ENCODE data around the gene TMEM233. TPM values are rescaled to one million over a fixed set of nuclear protein-coding genes. Genes with fewer than 3 reads are reported as not detected.

Gene TMEM233
- total and polyA plus RNA-seq, 10 of the 15 experiments (the other 5 are each of a cell fraction or from before 2014, with no cell fraction given): not detected

DNA sequence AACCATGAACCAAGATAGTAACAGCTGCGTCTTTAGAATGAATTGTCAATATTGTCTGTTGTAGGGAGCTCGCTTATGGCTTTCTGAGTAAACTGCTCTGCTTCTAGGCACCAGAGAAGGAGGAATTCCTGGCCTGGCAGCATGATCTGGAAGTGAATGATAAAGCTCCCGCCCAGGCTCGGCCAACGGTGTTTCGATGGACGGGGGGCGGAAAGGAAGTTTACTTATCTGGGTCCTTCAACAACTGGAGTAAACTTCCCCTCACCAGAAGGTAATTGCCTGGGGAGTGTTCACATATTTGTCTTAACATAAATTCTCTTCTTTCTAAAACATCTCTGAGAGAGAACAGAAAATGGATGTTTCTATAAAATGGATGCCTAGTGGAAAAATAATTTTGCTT is 78.6 kb downstream of the TMEM233 start:
- TF ChIP-seq ZZZ3 (IDR thresholded peaks at IDR 0.05; ENCODE audit: control insufficient read depth, insufficient read length, low read depth) (no peak), FOXM1 (IDR thresholded peaks at IDR 0.05; ENCODE audit: low read depth, low read length) (no peak), RBBP5 (conservative IDR thresholded peaks at IDR 0.05) (no peak), NFXL1 (IDR thresholded peaks at IDR 0.05; ENCODE audit: borderline replicate concordance) (no peak), MTA3 (IDR thresholded peaks at IDR 0.05; ENCODE audit: borderline replicate concordance, low read length) (no peak), ZNF622 (IDR thresholded peaks at IDR 0.05) (no peak)
- TF ChIP-seq, protein P1, sequence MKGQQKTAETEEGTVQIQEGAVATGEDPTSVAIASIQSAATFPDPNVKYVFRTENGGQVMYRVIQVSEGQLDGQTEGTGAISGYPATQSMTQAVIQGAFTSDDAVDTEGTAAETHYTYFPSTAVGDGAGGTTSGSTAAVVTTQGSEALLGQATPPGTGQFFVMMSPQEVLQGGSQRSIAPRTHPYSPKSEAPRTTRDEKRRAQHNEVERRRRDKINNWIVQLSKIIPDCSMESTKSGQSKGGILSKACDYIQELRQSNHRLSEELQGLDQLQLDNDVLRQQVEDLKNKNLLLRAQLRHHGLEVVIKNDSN (IDR thresholded peaks at IDR 0.05; ENCODE audit: borderline replicate concordance, extremely low read length, insufficient read depth, low read depth, low read length): no peak
- TF ChIP-seq, protein P2, sequence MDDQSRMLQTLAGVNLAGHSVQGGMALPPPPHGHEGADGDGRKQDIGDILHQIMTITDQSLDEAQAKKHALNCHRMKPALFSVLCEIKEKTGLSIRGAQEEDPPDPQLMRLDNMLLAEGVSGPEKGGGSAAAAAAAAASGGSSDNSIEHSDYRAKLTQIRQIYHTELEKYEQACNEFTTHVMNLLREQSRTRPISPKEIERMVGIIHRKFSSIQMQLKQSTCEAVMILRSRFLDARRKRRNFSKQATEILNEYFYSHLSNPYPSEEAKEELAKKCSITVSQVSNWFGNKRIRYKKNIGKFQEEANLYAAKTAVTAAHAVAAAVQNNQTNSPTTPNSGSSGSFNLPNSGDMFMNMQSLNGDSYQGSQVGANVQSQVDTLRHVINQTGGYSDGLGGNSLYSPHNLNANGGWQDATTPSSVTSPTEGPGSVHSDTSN (IDR thresholded peaks at IDR 0.05; ENCODE audit: insufficient replicate concordance, low read depth, low read length): no peak
- TF ChIP-seq, protein P3, sequence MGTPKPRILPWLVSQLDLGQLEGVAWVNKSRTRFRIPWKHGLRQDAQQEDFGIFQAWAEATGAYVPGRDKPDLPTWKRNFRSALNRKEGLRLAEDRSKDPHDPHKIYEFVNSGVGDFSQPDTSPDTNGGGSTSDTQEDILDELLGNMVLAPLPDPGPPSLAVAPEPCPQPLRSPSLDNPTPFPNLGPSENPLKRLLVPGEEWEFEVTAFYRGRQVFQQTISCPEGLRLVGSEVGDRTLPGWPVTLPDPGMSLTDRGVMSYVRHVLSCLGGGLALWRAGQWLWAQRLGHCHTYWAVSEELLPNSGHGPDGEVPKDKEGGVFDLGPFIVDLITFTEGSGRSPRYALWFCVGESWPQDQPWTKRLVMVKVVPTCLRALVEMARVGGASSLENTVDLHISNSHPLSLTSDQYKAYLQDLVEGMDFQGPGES (IDR thresholded peaks at IDR 0.05): no peak
- Histone ChIP-seq H3K4me3 (0 out of 2 replicates have a peak overlapping the region, but pooled peaks have one; percentile 12), H3K36me3 (ENCODE audit: control insufficient read depth in 2 of 2, insufficient read depth in 2 of 2, low read length in 1 of 2) (peaks cover 19 to 35% of the 10 kb centered on the region in 2 experiments), H4K20me1 (ENCODE audit: control insufficient read depth, insufficient read depth) (no peaks in the 10 kb centered on the region), H3K9me3 (replicated peaks; ENCODE audit: control insufficient read depth, insufficient read depth, low read length) (no peaks in the 10 kb centered on the region), H3K79me2 (ENCODE audit: control insufficient read depth, insufficient read depth, low read length) (peaks cover 40% of the 10 kb centered on the region), H3K9ac (ENCODE audit: control insufficient read depth, insufficient read depth, low read length) (no peak overlapping the region), H3K4me2 (ENCODE audit: control insufficient read depth, insufficient read depth) (no peak overlapping the region), H3K27me3 (replicated peaks in 1 of 2; ENCODE audit: control insufficient read depth in 2 of 2, insufficient read depth in 2 of 2, low read length in 1 of 2) (no peaks in the 10 kb centered on the region), H3K27ac (ENCODE audit: control insufficient read depth, insufficient read depth) (no peak overlapping the region), H2AFZ (ENCODE audit: control insufficient read depth, low read depth, low read length) (no peak overlapping the region), H3K4me1 (ENCODE audit: control insufficient read depth, insufficient read depth, low read length) (peaks cover 4% of the 10 kb centered on the region)
- POLR2A ChIA-PET: interaction anchor here (5.4 kb wide), 1 partner anchor 9 kb away, joined by 54 read pairs; no protein-coding TSS in a partner anchor
- WGBS (ENCODE audit: insufficient coverage, insufficient replicate concordance, low lambda C conversion rate, missing lambda C conversion rate): 100% methylated on average over 8 of the region's 8 CpGs
- no peak for DNase-seq (ENCODE audit: low read depth, low spot score)
- RAD21 ChIA-PET (ENCODE audit: unreplicated experiment): interaction anchor here (0.9 kb wide), 1 partner anchor 9 kb away, joined by 3 read pairs; no protein-coding TSS in a partner anchor
- CTCF ChIA-PET: interaction anchor here (1.0 to 7.2 kb wide), 3 partner anchors 11 to 316 kb away, joined by 3 to 91 read pairs (median 4); no protein-coding TSS in a partner anchor
- no peak for FAIRE-seq
- no TSS peak for BruUV-seq (replicated peaks)
- in situ Hi-C loops (cut with MboI): loop anchor here (25.0 kb wide), 1 partner anchor 1535 kb away; the partner anchor contains the start of gene PEBP1
- intact Hi-C loops (cut with micrococcal nuclease; ENCODE audit: unreplicated experiment): no loop called here
- no peak for ATAC-seq
- SMC1A ChIA-PET (ENCODE audit: uncharacterized antibody, unreplicated experiment): interaction anchor here (1.6 to 6.9 kb wide), 2 partner anchors 9 to 56 kb away, joined by 6 to 83 read pairs; no protein-coding TSS in a partner anchor

Data from GM12878 (cell line).